GM19372 (cell line): ENCODE data around the gene MESD.

Experiments
- ATAC-seq: cut with Tn5 transposase; IDR thresholded peaks from one replicate; pipeline ENCODE4 v1.9.1; 2021; ENCODE audit warnings: mild to moderate bottlenecking, low read depth, moderate library complexity; ENCODE audit not compliant: unreplicated experiment

The MESD gene

GRCh38 chr15:81015621-81016488 lies 26.2 kb upstream of the MESD start:
- ATAC-seq: no peak

DNA sequence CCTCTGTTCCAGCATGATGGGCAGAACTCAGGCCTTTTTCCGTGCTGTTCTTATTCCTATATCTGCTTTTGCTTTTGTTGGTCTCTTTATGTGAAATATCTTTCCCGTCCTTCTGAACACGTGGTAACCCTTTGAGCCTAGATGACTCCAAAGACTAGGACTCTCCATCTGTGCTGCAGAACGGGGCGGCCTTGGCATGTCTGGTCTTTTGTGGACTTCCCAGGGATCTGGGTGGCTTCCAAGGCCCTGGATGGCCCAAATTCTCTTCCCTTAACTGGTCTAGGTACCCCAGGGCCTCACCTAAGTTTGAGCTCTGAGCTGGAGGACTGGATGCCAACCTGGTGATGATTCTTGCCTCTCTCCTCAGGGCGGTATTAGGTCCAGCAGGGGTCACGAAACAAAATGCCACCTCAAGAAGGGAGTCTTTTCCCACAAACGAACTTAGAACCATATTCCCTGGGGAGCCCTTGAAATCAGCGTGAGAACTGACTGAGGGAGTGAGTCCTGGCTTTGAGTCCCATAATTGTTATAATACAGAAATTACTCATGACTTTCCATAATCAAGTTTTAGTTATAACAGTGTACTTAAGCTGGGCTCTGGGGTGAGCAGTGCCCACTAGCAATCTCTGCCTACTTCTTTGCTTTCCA lies 25.0 kb upstream of the MESD start:
- ATAC-seq: no peak

GRCh38 chr15:81013396-81013929 lies 23.8 kb upstream of the MESD start:
- no peak for ATAC-seq

DNA sequence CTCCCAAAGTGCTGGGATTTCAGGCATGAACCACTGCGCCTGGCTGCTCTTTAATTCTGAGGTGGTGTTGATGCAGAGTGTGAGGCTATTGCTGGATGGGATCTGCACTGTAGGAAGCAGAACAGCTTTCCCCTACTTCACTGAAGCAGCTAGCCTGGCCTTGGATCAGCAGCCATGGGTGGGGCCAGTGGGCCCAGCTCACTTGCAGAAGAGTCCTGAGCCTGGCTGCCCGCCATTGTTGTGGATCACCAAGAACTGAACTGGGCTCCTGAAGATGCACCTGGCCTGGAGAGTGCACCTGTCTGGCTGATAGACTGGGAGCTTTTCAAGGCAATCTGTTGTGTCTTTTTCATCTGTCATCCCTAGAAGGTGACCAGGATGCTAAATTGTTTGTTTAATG lies 23.0 kb upstream of the MESD start:
- no peak for ATAC-seq

- no peak for ATAC-seq
Measured at GRCh38 chr15:81011593-81011992, 22.0 kb upstream of the MESD start.

- no peak for ATAC-seq
Measured at GRCh38 chr15:81010086-81010485, 20.5 kb upstream of the MESD start.

GRCh38 chr15:81008312-81008711 lies 18.7 kb upstream of the MESD start:
- no peak for ATAC-seq

- ATAC-seq: no peak
Measured at GRCh38 chr15:81007428-81008064, 17.9 kb upstream of the MESD start.

DNA sequence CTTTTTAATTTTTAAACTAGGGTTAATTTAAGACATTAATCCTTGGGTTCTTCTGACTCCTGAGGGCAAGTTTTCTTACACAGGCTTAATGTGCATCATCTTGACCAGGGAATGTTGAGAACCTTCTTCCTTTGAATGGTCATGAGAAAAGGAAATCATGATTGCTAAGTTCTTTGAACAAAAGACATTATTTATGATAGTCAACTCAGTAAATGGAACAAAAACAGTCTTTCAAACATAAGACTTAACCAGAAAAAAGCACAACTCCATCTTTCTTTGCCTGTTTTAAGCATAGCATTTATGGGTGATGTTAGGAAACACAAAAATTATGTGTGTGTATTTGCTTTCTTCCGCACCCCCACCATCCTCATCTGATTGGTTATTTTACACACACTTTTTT lies 16.5 kb upstream of the MESD start:
- no peak for ATAC-seq

DNA sequence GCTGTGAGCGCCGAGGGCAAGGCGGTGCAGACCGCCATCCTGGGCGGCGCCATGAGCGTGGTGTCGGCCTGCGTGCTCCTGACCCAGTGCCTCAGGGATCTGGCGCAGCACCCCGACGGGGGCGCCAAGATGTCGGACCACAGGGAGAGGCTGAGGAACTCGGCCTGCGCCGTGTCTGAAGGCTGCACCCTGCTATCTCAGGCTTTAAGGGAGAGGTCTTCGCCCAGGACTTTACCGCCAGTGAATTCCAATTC lies 13.4 kb upstream of the MESD start:
- no peak for ATAC-seq

- no peak for ATAC-seq
Measured at GRCh38 chr15:81002331-81003096, 12.9 kb upstream of the MESD start.

- ATAC-seq: no peak
Measured at GRCh38 chr15:81002009-81002330, 12.4 kb upstream of the MESD start.

DNA sequence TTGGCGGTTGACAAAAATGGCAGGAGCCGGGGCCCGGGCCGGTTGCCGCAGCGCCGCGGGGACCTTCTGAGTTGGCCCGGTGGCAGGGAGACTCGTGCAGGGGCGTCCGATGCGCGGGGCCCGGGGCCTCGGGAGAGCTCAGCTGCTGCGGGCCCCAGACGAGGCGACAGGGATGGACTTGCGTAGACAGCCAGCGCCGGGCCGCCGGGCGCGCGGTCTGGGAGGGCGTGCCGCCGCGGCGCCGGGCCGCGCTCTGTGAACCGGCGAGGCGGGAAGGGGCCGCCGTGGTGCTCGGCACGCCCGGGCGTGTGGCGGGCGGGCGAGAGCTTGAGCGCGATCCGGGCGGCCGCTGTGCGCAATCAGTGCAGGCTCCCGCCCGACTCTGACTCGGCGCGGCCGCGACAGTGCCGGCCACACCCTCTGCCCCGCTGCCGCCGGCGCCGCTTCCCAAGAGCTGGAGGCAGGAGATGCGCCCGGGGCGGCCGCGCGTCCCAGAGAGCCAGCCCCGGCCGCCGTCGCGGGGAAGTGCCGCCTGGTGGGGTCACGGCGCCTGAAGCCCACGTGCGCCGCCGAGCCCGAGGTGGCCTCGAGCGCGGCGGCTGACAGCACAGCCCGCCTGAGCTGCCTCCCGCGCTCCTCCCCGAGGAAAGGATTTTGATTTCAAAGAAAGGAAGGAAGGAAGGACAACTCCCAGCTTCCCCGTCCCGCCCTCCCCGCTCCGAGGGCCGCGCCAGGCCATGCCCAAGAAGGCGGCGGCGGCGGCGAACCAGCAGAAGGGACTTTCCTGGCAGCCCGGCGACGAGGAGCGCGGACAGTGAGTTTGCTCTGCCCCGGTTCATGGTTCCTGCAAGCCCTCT lies 11.8 kb upstream of the MESD start:
- ATAC-seq: peak; percentile 29

- ATAC-seq: peak; percentile 54
Measured at GRCh38 chr15:81000624-81001151, 11.1 kb upstream of the MESD start, which contains the start of gene TLNRD1. Gene TLNRD1 (plus strand): TSS chr15:81000923. CDS start chr15:81002272, 1,349 bp downstream.

DNA sequence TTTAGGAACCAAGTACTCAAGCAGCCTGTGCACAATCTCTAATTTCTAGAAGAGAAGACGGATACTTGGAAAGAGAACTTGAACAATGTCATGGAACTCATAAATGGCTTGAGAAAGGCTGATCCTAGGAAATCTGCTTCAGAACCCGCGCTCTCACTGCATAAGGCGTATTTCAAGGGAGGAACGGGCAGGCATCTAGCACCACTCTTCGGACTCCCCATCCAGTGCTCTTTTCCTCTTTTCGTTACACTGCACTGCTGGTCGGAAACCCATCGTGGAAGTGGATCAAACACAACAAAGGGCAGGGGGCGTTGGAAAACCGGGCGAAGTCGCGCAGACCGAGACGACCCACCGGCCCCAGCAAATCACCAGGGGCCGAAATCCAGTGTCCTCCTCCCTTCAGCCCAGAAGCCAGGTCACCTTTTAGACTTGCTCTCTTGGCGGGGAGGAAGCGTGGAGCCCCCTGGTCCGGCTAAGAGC lies 10.6 kb upstream of the MESD start:
- ATAC-seq: no peak

DNA sequence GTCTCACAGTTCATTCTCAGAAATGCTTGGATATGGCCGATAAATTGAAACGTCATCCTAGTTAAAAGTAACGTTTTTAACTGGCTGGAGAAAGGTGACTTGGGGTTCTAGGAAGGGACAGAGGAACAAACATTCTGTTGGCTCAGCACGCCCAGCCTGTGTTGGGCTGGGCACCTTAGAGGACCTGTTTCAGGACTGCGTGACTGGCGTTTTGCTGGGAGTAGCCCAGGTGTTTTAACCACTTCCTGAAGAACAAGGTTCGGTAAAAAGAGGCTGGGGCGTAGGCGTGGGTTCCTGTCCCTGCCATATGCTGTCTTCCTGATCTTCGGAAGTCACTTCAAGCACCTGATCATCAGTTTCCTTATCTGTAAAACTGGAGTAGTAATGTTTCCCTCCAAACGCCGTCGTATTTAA lies 10.0 kb upstream of the MESD start:
- no peak for ATAC-seq

DNA sequence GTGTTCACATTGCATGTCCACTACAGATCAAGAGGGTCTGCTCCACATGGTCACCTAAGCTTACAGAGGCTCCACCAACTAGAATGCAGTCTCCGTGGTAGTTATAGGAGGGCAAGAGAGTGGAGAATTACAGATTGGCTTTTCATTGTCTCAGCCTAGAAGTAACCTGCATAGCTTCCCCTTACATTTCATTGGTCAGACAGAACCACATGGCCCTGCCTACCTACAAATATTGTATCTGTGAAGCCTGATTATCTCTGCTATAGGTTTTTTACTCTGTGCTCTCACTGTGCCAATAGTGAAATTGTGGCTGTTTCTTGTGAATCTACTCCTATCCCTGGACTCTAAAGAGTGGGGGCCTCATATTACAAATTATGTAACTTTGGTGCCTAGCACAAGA lies 8.6 kb upstream of the MESD start:
- ATAC-seq: no peak

DNA sequence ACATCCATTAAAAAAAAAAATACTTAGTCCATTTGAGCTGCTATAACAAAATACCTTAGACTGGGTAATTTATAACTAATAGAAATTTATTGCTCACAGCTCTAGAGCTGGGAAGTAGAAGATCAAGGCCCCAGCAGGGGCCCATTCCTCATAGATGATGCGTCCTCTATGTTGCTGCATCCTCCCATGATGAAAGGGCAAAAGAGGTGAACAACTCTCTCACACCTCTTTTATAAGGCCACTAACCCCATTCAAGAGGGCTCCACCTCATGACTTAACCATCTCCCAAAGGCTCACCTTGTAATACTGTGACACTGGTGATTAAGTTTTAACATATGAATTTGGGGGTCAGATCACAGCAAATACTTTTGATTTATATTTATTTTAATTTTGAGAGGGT lies 8.1 kb upstream of the MESD start:
- no peak for ATAC-seq

- no peak for ATAC-seq
Measured at GRCh38 chr15:80996247-80996646, 6.6 kb upstream of the MESD start.

- ATAC-seq: no peak
Measured at GRCh38 chr15:80992441-80992840, 2.8 kb upstream of the MESD start.
